ENCODE data around the gene ITM2A.

The ITM2A gene

DNA sequence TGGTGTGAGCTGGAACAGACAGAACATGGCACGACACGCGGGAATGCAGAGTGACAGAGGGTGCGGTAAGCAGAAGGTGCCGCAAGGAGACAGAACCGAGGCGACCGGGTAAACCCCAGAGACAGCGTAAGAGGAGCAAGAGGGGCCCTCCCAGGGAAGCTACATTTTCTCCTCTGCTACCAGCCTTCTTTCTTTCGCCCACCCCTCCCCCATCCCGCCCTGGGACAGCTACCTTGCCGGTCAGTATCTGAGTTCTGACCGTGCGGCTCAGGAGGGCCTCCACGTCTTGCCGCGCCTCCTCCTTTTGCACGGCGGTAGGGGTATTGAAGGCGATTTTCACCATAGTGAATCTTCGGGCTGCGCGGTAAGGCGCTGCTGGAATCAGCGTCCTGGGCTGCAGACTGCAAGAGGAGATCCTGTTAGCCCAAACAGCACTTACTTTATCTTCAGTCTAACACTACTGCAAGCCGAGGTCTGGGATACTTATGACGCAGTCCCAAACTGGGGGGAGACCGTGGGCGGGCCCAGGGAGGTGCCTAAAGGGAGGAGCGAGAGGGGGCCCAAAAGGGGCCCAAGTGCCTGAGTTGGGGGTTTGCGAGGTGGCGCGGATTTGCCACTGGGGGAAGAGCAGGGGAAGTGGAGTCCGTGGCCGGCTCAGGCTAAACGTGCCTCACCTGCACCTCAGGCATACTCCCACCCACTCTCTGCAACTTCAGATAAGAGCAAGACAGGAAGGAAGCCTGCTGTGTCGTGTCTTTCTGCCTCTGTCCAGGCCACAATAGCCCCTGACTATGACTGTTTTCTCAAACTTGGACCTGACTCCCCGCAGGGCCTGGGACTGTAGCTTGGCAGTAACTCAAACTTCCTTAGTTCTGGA lies at the start of gene ITM2A:
Gene ITM2A, minus strand, starts transcription at position 462 of the 877 bp plus-strand sequence. Its CDS starts 119 bp downstream, at position 343.
- DNase-seq, result peak; percentile 76

DNA sequence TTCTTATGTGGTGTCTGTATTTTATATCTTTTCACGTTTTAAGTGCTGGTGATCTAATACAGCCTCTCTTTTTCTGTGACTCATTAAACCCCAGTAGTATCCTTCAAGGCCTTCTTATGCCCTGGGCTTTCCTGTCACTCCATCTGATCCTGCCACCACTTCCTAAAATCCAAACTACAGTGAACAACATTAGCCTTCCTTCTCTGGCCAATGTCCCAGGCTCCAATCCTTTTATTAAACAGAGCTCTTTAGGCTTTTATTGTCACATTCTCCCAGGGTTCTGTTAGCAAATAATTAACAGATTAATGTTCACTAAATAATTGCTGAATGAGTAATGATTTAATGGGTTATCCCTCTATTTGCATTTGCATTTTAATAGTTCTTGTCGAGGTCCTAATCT lies 47.9 kb upstream of the ITM2A start:
- no peak for DNase-seq

DNA sequence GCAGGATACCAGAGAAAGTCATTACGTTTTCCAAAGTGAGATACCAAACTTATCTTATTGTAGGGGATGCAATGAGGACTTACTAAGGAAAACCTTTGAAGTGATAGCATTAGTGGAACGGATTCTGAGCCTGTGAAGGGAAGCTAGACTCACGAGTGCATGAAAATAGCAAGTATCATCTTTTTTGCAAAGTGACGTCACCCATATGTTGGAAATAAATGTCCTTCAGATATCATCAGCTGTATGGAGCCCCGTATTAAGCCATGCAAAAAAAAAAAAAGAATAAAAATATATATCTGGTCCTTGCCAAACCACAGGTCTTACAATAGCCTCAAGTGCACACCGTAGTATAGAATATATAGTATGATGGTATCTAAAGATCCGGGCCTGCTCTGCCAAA lies 46.8 kb upstream of the ITM2A start:
- no peak for DNase-seq

DNA sequence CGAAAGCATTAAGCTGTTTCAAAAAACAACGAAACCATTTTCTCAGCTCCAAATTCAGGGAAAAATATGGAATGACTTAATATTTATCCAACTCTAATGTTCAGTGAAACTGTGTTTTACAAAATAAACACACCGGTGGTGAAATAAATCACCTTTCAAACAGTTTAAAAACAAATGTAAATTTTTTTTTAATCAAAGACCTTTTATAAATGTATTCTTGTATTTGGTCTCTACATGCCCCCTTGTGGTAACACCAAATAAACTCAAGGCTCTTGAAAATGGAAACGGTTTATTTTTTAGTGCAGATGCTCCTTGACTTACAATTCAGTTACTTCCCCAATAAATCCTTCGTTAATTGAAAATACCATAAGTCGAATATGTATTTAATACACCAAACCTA lies 45.8 kb upstream of the ITM2A start:
- DNase-seq, result peak; percentile 57

DNA sequence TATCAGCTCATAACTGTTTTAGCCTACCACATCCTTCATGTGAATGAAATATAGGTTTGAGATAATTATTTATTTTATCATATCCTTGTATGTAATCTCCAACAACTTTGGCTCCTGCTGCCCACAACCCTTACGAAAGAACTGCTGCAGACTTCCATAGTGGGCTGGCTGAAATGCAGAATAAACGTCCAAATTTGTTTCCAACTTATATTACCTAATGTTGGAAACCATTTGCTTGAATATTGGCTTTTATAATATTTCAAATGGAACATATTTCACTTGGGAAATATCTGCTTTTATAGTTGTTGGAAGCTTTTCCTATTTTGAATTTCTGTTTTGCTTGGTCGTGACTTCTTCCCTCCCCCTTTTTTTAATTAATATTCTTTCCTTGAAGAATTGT lies 45.0 kb upstream of the ITM2A start:
- no peak for DNase-seq

DNA sequence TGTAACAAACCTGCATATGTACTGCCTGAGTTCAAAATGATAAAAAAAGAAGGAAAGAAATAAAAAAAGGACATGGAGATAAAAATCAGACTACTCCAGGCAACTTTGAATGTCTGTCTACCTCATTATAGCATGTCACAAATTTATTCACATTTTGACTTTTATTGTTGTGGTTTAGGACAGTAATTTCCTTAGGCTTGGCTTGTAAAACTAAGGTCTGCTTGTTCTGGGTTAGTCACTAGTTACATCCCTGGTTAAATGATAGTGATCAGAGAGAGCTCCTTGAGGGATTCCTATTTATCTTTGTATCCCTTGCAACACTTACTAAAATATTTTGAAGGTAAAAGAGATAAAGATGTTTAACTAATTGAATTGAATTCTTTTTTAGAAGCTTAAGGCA lies 42.5 kb upstream of the ITM2A start:
- no peak for DNase-seq

DNA sequence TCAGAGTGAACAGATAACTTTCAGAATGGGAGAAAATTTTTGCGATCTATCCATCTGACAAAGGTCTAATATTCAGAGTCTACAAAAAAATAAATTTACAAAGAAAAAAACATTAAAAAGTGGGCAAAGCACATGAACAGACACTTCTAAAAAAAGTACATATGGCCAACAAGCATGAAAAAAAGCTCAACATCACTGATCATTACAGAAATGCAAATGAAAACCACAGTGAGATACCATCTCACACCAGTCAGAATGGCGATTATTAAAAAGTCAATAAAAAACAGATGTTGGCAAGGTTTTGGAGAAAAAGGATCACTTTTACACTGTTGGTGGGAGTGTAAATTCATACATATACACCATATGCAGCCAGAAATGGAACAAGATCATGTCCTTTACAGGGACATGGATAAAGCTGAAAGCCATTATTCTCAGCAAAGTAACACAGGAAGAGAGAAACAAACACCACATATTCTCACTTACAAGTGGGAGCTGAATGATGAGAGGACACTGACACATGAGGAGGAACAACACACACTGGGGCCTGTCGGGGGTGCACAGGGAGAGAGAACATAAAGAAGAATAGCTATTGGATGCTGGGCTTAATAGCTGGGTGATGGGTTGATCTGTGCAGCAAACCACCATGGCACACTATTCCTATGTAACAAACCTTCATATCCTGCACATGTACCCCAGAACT lies 41.6 kb upstream of the ITM2A start:
- peak; percentile 14 for DNase-seq

DNA sequence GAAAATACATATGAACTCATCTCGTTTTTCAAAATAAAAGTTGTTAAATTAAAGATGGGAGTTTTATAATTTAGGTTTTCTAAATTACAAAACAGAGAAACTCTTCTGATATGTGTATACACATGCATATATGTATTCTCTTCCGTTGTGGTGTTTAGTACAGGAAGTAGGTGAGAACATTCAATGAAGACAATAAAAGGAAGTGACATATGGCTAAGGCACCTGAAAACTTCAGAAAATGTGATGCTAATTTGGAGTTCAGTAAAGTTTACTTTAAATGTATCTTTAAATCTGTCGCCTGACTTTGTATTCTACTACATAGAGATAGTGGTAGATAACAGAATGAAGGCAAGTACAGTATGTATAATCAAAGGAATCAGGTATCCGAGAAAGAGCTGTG lies 33.5 kb upstream of the ITM2A start:
- DNase-seq, result peak; percentile 11

DNA sequence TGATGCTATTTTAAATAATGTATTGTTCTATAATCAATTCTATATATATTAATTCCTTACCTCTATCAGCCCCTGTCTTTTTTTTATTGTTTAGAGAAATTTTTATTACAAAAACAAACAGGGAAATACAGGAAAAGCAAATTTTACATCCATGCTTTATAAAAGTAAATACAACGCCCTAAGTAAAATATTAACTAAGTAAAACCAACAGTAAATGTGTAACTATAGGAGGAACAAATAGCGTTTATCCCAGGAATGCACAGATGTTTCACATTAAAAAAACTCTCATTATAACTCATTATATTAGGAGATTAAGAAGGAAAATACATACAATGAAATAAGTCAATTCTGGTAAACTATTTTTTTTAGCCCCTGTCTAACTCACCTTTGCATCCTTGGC lies 8.2 kb upstream of the ITM2A start:
- no peak for DNase-seq

DNA sequence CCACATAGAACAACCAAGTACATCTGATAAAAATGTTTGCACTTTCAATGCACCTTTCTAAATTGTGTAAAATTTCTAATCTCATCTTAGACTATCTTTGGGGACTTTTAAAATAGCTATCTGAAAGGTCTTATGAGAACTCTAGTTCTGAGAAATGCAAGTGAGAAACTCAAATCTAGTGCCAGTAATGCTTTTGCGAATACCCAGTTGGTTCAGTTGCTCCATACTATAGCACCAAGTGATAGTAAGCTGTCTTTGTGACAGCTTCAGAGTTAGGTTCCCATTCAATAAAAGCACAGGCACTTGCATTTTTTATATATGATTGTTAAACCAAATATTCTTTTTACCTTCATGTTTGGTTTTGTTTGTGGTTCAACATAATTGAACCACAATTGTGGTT lies 4.5 kb upstream of the ITM2A start:
- DNase-seq, result no peak

DNA sequence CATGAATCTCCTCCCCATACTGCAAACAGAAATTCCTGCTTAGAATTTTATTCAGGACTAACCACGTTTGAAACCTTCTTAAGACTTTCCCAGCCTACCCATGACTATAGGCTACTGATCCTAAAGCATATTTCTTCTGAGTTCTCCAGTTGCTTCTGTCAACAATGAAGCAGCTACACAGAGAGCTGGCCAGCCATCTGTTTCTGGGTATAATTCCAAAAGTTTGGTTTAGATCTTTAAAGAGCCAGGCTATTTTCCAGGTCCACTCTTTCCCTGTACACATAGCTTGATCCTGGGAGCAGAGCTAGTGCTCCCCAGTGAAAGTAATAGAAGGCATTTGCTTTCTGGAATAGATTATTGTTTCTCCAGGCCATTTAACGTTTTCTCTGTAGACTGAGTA lies 4.0 kb upstream of the ITM2A start:
- DNase-seq, result no peak

DNA sequence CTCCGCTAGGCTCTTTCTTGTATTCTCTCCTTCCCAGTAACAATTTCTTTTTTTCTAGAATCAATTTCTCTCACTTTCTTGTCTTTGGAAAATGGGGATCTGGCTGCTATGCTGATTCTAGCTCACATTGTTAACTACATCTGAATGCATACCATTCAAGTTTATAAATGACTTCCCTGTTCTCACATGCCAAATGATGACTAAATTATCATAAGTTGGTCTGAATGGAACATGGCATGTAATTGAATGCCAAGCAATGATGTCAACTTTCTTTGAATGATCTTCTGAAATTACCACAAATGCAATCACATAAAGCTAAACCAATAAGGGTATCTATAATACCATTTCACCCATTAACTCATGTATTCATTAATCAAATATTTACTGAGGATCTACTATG lies 2.7 kb upstream of the ITM2A start:
- DNase-seq, result no peak

DNA sequence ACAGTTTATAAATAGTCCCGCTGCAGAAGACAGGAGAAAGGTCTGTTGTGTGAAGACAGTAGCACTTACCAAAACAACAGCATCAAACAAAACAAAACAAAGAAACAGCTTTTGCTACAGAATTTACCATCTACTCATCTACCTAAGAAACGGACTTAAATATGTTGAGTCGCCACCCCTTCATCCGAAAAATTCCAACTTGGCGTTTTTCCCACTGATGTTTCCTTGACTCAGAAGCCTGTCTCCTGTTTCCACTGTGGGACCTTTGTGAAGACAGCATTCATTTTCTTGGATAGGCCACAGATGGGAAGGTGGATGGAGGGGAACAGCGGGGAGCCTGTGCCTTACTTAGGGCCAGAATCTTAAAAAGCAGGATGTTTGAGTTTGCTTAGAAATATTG lies 1.3 kb upstream of the ITM2A start:
- no peak for DNase-seq

DNA sequence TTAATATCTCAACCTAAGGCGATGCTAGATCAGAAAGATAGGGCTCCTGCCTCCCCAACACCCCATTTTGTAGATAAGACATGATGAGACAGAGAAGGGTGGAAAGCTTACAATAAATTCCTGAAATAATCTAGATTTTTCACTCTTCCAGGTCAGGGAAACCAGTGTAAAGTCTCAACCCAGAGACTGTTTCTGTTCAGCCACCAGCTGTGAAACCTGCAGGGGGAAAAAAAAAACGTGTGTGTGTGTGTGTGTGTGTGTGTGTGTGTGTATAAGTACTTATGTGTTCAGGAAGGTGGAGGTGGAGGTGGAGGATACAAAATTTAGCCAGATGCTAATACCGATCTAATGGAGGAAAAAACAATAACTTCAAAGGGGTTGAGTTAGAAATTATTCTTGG lies 773 bp upstream of the ITM2A start:
- DNase-seq, result no peak

DNA sequence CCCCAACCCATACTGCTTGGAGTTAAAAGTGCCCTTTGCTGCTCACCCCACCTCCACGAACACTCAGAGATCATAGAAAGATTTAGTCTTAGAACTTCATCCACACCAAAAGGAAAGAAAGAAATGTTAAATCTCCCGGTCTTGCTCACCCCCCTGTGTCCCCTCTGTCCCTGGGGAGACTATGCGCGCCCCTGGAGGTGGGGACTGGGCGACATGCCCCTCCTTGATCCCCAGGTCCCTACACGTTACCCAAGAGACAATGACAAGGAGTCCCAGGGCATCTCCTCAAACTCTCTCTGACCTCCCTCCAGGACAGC lies 620 bp downstream of the ITM2A start:
- no peak for DNase-seq

DNA sequence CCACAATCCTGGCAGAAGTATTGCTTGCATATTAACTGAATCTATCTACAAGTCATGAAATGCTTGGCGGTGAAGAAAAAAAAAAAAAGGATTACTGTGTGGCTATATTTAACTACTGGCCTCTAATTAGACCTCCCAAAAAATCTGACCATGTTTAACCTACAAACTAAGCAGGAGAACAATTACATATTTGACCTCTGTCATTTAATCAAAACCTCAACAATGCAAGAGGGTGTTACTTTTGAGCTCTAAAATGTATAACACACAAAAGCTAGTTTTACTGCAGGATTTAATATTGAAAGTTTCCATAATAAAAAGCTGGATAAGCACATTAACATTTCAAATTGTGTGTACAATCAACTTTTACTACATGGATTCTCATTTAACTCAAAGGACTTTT lies 1.5 kb downstream of the ITM2A start:
- no peak for DNase-seq

DNA sequence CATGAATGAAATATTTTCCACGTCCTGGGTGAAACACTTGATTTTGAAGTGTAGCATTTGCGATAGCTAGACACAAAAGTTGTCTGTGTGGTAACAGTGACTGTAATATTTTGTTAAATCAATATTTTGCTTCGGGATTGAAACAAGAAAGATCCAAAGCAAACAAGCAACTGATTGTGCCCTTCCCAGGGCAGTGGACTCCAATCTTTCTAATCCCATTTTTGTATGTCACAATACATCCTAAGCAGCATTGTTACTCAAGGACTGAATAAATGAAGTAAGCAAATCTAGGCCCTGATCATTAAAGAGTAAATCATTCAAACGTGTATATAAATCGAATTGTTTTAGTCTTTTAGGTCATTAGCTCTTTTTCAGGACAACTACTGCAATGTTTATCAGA lies 2.8 kb downstream of the ITM2A start:
- DNase-seq, result no peak

DNA sequence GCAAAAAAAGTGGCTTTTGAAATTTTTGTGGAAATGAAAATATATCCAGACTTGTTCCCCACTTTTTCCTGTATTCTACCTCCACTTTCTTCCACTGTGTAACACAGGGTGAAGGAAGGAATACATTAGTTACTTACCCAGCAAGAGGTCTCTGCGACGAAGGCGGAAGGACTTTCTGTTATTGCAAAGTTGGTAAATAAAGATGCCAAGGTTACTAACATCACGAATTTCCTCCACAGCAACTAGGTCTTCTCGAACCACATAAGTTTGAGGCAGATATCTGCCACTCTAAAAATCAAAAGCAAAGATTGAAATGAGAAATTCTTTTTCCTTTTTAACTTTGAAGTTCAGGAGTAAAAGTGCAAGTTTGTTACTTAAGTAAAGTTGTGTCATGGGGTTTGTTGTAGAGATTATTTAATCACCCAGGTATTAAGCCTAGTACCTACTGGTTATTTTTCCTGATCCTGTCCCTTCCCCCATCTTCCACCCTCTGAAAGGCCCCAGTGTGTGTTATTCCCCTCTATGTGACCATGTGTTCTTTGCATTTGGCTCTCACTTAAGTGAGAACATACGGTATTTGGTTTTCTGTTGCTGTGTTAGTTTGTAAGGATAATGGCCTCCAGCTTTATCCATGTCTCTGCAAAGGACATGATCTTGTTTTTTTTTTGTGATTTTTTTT lies 5.8 kb downstream of the ITM2A start:
- peak; percentile 46 for DNase-seq

DNA sequence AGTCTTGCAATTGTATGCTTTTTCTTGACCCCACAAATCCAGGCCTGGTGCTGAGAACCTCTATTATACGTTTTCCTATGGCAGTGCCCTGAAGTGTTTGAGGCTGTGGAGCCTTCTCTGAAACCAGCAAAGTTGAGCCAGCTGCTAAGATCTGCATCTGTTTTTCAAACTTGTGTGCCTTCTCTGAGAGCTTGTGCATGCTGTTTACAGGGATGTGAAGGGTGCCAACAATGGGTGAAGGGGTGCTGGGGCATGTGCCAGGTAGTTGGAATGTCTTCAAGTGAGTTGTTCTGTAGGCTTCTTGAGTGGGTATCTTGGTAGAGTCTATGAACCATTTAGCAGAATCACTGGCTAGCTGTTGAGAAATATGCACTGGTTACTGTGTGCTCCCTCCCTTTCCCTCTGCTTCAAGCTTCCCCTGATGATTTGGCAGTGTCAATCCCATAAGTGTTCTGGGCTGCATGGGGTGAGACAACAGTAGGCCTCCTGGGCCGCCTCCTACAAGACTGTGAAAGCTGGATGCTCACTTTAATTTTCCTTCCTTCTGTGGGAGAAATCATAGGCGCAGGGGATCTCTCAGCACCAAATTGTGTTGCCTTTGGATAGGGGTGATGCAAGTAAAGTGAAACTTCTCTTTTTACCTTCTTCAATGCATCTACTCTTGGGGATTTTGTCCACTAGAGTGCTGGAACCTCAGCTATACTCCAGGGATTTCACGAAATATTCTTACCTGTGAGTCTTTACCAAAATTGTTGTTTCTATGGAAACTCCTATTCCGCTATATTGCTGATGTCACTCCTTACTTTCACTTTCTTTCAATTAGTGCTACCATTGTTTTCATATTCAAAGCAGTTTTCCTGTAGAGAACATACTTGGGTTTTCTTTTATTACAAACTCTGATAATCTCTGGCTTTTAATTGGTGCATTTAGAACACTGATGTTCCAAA lies 30.0 kb downstream of the ITM2A start:
- peak; percentile 43 for DNase-seq

DNA sequence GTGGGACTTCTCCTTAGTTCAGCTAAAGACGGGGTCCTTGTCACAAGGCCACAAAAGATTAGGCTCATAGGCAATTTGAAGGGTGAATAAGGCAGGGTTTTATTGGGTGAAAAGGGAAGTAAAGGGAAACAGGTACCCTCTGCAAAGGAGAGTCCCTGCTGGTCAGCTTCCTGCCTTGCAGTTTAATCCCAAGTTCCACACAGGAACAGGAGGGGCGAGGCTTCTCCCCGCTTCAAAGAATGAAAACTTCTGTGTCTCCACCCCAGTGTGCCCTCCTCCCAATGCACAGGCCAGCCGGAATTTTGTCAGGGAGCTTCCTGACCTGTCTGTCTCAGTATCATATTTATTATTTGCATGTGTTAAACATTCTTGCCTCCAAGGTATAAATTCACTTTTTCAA lies 37.1 kb downstream of the ITM2A start:
- no peak for DNase-seq

DNA sequence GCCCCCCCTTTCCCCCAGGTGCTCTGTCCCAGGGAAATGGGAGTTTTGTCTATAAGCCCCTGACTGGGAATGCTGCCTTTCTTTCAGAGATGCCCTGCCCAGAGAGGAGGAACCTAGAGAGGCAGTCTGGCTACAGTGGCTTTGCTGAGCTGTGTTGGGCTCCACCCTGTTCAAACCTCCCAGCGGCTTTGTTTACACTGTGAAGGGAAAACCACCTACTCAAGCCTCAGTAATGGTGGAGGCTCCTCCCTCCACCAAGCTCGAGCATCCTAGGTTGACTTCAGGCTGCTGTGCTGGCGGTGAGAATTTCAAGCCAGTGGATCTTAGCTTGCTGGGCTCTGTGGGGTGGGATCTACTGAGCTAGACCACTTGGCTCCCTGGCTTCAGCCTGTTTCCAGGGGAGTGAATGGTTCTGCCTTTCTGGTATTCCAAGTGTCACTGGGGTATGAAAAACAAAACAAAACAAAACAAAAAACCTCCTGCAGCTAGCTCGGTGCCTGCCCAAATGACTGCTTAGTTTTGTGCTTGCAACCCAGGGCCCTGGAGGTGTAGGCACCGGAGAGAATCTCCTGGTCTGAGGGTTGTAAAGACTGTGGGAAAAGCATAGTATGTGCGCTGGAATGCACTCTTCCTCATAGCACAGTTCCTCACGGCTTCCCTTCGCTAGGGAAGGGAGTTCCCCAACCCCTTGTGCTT lies 41.7 kb downstream of the ITM2A start:
- DNase-seq, result peak; percentile 58
